NCI-H526 (cell line): ENCODE results near the gene XAGE2.

ENCODE experiments used
- DNase-seq, 2 experiments: peaks; one replicate each; lab custom pipeline; 2025; lab: John Stamatoyannopoulos, UW

Gene XAGE2

GRCh38 chrX:52424656-52425055, 55.8 kb downstream of the XAGE2 start:
- DNase-seq: no peak
